Measurements from ENCODE around the gene NUAK2. TPM values are rescaled to one million over a fixed set of nuclear protein-coding genes. Genes with fewer than 3 reads are reported as not detected.

The NUAK2 gene
- total and polyA plus RNA-seq, 4 donors, result 1.3 to 2.4 (median 2.1) TPM

GRCh38 chr1:205350124-205350523 is 28.6 kb upstream of the NUAK2 start:
- Histone ChIP-seq H3K4me3 (ENCODE audit: low read depth in 1 of 3, low read length in 3 of 3) (no peak overlapping the region), H3K27ac (ENCODE audit: low read depth in 1 of 2, low read length in 2 of 2) (no peak overlapping the region), H3K4me1 (ENCODE audit: control insufficient read depth in 4 of 4, insufficient read depth in 4 of 4, low read length in 3 of 4) (no peaks in the 10 kb centered on the region), H3K27me3 (ENCODE audit: control insufficient read depth in 4 of 4, insufficient read depth in 4 of 4, low read length in 3 of 4) (peaks cover 0 to 13% (median 4%) of the 10 kb centered on the region in 4 donors), H3K9me3 (ENCODE audit: control insufficient read depth in 4 of 4, low read length in 3 of 4) (no peaks in the 10 kb centered on the region), H3K9ac (ENCODE audit: low read depth in 1 of 2, low read length in 2 of 2) (no peak overlapping the region), H3K36me3 (ENCODE audit: control insufficient read depth in 4 of 4, insufficient read depth in 3 of 4, low read depth in 1 of 4, low read length in 3 of 4) (no peaks in the 10 kb centered on the region)
- WGBS, result 75% methylated on average over 4 of the region's 4 CpGs
- DNase-seq (ENCODE audit: low spot score), result no peak
- TF ChIP-seq YY1 (IDR thresholded peaks at IDR 0.05) (no peak), RXRA (IDR thresholded peaks at IDR 0.05) (no peak), RAD21 (IDR thresholded peaks at IDR 0.05) (no peak), JUND (IDR thresholded peaks at IDR 0.05) (no peak), HNF4G (IDR thresholded peaks at IDR 0.05) (no peak), SP1 (IDR thresholded peaks at IDR 0.05) (no peak), GABPA (IDR thresholded peaks at IDR 0.05 in 1 of 2, conservative IDR thresholded peaks at IDR 0.05 in 1 of 2) (no peak), HNF4A (conservative IDR thresholded peaks at IDR 0.05) (no peak), FOXA2 (IDR thresholded peaks at IDR 0.05) (no peak), TAF1 (conservative IDR thresholded peaks at IDR 0.05) (no peak), EGR1 (IDR thresholded peaks at IDR 0.05; ENCODE audit: low read depth in 2 of 2) (no peak), NR2F2 (IDR thresholded peaks at IDR 0.05) (no peak), FOXA1 (IDR thresholded peaks at IDR 0.05) (no peak), MAX (IDR thresholded peaks at IDR 0.05) (no peak)
- TF ChIP-seq, protein P1, sequence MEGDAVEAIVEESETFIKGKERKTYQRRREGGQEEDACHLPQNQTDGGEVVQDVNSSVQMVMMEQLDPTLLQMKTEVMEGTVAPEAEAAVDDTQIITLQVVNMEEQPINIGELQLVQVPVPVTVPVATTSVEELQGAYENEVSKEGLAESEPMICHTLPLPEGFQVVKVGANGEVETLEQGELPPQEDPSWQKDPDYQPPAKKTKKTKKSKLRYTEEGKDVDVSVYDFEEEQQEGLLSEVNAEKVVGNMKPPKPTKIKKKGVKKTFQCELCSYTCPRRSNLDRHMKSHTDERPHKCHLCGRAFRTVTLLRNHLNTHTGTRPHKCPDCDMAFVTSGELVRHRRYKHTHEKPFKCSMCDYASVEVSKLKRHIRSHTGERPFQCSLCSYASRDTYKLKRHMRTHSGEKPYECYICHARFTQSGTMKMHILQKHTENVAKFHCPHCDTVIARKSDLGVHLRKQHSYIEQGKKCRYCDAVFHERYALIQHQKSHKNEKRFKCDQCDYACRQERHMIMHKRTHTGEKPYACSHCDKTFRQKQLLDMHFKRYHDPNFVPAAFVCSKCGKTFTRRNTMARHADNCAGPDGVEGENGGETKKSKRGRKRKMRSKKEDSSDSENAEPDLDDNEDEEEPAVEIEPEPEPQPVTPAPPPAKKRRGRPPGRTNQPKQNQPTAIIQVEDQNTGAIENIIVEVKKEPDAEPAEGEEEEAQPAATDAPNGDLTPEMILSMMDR (IDR thresholded peaks at IDR 0.05; ENCODE audit: low read depth, low read length, missing input control), result no peak
- TF ChIP-seq, protein P2, sequence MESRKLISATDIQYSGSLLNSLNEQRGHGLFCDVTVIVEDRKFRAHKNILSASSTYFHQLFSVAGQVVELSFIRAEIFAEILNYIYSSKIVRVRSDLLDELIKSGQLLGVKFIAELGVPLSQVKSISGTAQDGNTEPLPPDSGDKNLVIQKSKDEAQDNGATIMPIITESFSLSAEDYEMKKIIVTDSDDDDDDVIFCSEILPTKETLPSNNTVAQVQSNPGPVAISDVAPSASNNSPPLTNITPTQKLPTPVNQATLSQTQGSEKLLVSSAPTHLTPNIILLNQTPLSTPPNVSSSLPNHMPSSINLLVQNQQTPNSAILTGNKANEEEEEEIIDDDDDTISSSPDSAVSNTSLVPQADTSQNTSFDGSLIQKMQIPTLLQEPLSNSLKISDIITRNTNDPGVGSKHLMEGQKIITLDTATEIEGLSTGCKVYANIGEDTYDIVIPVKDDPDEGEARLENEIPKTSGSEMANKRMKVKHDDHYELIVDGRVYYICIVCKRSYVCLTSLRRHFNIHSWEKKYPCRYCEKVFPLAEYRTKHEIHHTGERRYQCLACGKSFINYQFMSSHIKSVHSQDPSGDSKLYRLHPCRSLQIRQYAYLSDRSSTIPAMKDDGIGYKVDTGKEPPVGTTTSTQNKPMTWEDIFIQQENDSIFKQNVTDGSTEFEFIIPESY (IDR thresholded peaks at IDR 0.05), result no peak
- TF ChIP-seq, protein P3, sequence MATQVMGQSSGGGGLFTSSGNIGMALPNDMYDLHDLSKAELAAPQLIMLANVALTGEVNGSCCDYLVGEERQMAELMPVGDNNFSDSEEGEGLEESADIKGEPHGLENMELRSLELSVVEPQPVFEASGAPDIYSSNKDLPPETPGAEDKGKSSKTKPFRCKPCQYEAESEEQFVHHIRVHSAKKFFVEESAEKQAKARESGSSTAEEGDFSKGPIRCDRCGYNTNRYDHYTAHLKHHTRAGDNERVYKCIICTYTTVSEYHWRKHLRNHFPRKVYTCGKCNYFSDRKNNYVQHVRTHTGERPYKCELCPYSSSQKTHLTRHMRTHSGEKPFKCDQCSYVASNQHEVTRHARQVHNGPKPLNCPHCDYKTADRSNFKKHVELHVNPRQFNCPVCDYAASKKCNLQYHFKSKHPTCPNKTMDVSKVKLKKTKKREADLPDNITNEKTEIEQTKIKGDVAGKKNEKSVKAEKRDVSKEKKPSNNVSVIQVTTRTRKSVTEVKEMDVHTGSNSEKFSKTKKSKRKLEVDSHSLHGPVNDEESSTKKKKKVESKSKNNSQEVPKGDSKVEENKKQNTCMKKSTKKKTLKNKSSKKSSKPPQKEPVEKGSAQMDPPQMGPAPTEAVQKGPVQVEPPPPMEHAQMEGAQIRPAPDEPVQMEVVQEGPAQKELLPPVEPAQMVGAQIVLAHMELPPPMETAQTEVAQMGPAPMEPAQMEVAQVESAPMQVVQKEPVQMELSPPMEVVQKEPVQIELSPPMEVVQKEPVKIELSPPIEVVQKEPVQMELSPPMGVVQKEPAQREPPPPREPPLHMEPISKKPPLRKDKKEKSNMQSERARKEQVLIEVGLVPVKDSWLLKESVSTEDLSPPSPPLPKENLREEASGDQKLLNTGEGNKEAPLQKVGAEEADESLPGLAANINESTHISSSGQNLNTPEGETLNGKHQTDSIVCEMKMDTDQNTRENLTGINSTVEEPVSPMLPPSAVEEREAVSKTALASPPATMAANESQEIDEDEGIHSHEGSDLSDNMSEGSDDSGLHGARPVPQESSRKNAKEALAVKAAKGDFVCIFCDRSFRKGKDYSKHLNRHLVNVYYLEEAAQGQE (IDR thresholded peaks at IDR 0.05), result no peak
- TF ChIP-seq, protein P4, sequence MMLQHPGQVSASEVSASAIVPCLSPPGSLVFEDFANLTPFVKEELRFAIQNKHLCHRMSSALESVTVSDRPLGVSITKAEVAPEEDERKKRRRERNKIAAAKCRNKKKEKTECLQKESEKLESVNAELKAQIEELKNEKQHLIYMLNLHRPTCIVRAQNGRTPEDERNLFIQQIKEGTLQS (IDR thresholded peaks at IDR 0.05), result no peak
